IMR-90 (cell line): ENCODE data around the gene KDELR1.

Experiments
- CTCF ChIP-seq: conservative IDR thresholded peaks from 2 replicates; pipeline ENCODE4 v1.5.1; 2012; ENCODE audit warnings: mild to moderate bottlenecking, low read depth, low read length, improper control_type of control experiment
- ELK1 ChIP-seq: fragments of 150-350 bp; IDR thresholded peaks from 2 replicates; pipeline ENCODE4 v1.6.1; 2016; ENCODE audit warnings: low read depth, mild to moderate bottlenecking, low read length, moderate library complexity, borderline replicate concordance
- POLR2A ChIP-seq: IDR thresholded peaks from 2 replicates; pipeline ENCODE4 v1.6.1; 2012; ENCODE audit warnings: mild to moderate bottlenecking, low read depth, low read length
- RCOR1 ChIP-seq: IDR thresholded peaks from 2 replicates; pipeline ENCODE4 v1.6.1; 2012; ENCODE audit warnings: mild to moderate bottlenecking, low read length, improper control_type of control experiment; ENCODE audit not compliant: insufficient replicate concordance
- RFX5 ChIP-seq: IDR thresholded peaks from 2 replicates; pipeline ENCODE4 v1.8.0; 2012; ENCODE audit warnings: low read depth, mild to moderate bottlenecking, low read length, moderate library complexity
- SMC3 ChIP-seq: fragments of 150-350 bp; IDR thresholded peaks from 2 replicates; pipeline ENCODE4 v1.6.1; 2016; ENCODE audit warnings: low read depth, mild to moderate bottlenecking, antibody characterized with exemption, low read length, moderate library complexity
- USF2 ChIP-seq: fragments of 150-350 bp; IDR thresholded peaks from 2 replicates; pipeline ENCODE4 v1.6.1; 2017; ENCODE audit warnings: mild to moderate bottlenecking, antibody characterized with exemption, low read length, low read depth

DNA sequence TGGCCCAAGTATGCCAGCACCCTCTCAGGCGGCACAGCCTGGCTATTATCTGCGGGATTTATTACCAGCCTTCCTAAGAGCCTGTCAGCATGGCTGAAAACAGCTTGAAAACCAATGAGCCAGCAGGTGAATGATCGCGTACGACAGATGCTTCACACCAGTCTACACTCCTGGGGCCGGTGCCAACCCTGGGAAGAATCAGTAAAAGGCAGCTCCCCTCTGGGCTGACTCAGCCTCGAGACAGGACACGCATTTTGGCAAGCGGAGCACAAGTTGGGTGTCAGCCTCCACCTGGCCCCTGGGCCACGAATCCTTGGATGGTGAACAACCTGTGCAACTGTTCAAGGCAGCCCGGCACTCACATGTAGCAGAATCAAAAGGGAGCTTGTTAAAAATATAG is 50.4 kb downstream of the KDELR1 start:
- TF ChIP-seq CTCF = no peak
- TF ChIP-seq USF2 = no peak
- no peak for TF ChIP-seq POLR2A
- TF ChIP-seq RFX5 = no peak
- TF ChIP-seq ELK1 = no peak
- TF ChIP-seq RCOR1 = no peak
- TF ChIP-seq SMC3 = no peak
